Activated CD4-positive, alpha-beta memory T cell treated with anti-CD3 and anti-CD28 coated beads, Interleukin-2, amount 10 ng/mL, durations not matched to agents 7 days and 5 days (primary cell): ENCODE results near the gene ATAD5. TPM values are rescaled to one million over a fixed set of nuclear protein-coding genes. Genes with fewer than 3 reads are reported as not detected.

Source experiments
- CTCF ChIA-PET: fragments of 350-600 bp; sonication (Branson Sonifier 250); formaldehyde crosslinking; loops from one replicate; lab custom pipeline; 2021; ENCODE audit warnings: antibody characterized with exemption, inconsistent platforms; lab: Charles Lee
- POLR2A ChIA-PET: fragments of 350-600 bp; sonication (Branson Sonifier 250); formaldehyde crosslinking; loops from one replicate; lab custom pipeline; 2021; ENCODE audit warnings: antibody characterized with exemption; lab: Charles Lee
- DNase-seq: peaks from one replicate; pipeline ENCODE4 v3.0.0-alpha.2; 2020
- H3K27ac Mint-ChIP-seq: one replicate; pipeline ENCODE4 v1.8.0; 2021; ENCODE audit warnings: mild to moderate bottlenecking, mixed read lengths
- H3K27me3 Mint-ChIP-seq: one replicate; pipeline ENCODE4 v1.8.0; 2021; ENCODE audit warnings: mixed read lengths
- H3K36me3 Mint-ChIP-seq: one replicate; pipeline ENCODE4 v1.8.0; 2021; ENCODE audit warnings: low read depth, mixed read lengths
- H3K4me1 Mint-ChIP-seq: one replicate; pipeline ENCODE4 v1.8.0; 2021; ENCODE audit warnings: mixed read lengths
- H3K4me3 Mint-ChIP-seq: one replicate; pipeline ENCODE4 v1.8.0; 2021; ENCODE audit warnings: mild to moderate bottlenecking, mixed read lengths
- H3K9me3 Mint-ChIP-seq: one replicate; pipeline ENCODE4 v1.8.0; 2021; ENCODE audit warnings: mixed read lengths
- total RNA-seq, 2 experiments: library from RNA; stranded (reverse); gene quantifications; one replicate each; pipeline ENCODE4 v1.2.3, GENCODE V29; 2021

The ATAD5 gene
- total RNA-seq, 2 experiments from 2014 or later, result 24.0 to 26.7 TPM

GRCh38 chr17:30824356-30825145, 7.2 kb upstream of the ATAD5 start, which contains the start of gene CRLF3:
Gene CRLF3, minus strand, starts transcription at chr17:30824692. Its CDS starts 41 bp downstream, at chr17:30824651.
- H3K9me3 Mint-ChIP-seq, result no peaks in the 10 kb centered on the region
- no peaks in the 10 kb centered on the region for H3K27me3 Mint-ChIP-seq
- peak within 1 kb of the TSS; percentile 74 for H3K27ac Mint-ChIP-seq
- DNase-seq, result peak; percentile 93
- H3K4me3 Mint-ChIP-seq, result peak within 1 kb of the TSS; percentile 94
- ChIA-PET POLR2A (interaction anchor here (0.9 to 8.6 kb wide), 16 partner anchors 8 to 534 kb away, joined by 3 to 256 read pairs (median 4); partner anchors contain the start of genes ATAD5 and TEFM), CTCF (interaction anchor here (0.6 to 8.7 kb wide), 16 partner anchors 7 to 1302 kb away, joined by 3 to 185 read pairs (median 5); partner anchors contain the start of genes ATAD5 and GOSR1)
- peaks cover 18% of the 10 kb centered on the region for H3K36me3 Mint-ChIP-seq
- H3K4me1 Mint-ChIP-seq, result peaks cover 42% of the 10 kb centered on the region

- Mint-ChIP-seq H3K9me3 (no peaks in the 10 kb centered on the region), H3K4me1 (peaks cover 32% of the 10 kb centered on the region), H3K36me3 (peaks cover 9% of the 10 kb centered on the region), H3K27me3 (no peaks in the 10 kb centered on the region), H3K4me3 (no peak overlapping the region), H3K27ac (no peak overlapping the region)
- CTCF ChIA-PET, result interaction anchor here (0.6 to 8.7 kb wide), 3 partner anchors 9 to 455 kb away, joined by 3 to 185 read pairs (median 4); no protein-coding TSS in a partner anchor
- no peak for DNase-seq
- POLR2A ChIA-PET, result interaction anchor here (1.4 to 8.6 kb wide), 2 partner anchors 17 to 23 kb away, joined by 3 to 256 read pairs; no protein-coding TSS in a partner anchor
These were observed 4.7 kb upstream of the ATAD5 start for GRCh38 chr17:30827082-30827481.

GRCh38 chr17:30829022-30829421, 2.7 kb upstream of the ATAD5 start:
- ChIA-PET CTCF (no interaction called here), POLR2A (no interaction called here)
- Mint-ChIP-seq H3K9me3 (no peaks in the 10 kb centered on the region), H3K36me3 (peaks cover 7% of the 10 kb centered on the region), H3K4me3 (no peak overlapping the region), H3K4me1 (peaks cover 40% of the 10 kb centered on the region), H3K27me3 (no peaks in the 10 kb centered on the region), H3K27ac (no peak overlapping the region)
- DNase-seq, result no peak

GRCh38 chr17:30831257-30831656, 509 bp upstream of the ATAD5 start:
- Mint-ChIP-seq H3K27me3 (no peaks in the 10 kb centered on the region), H3K9me3 (no peaks in the 10 kb centered on the region), H3K27ac (peak overlapping the region; percentile 91), H3K4me1 (peaks cover 48% of the 10 kb centered on the region), H3K4me3 (peak overlapping the region; percentile 98), H3K36me3 (peaks cover 24% of the 10 kb centered on the region)
- no peak for DNase-seq
- POLR2A ChIA-PET, result interaction anchor here (1.0 to 3.8 kb wide), 9 partner anchors 8 to 99 kb away, joined by 3 to 39 read pairs (median 3); partner anchors contain the start of gene CRLF3
- CTCF ChIA-PET, result interaction anchor here (1.0 to 1.4 kb wide), 4 partner anchors 8 to 354 kb away, joined by 3 to 5 read pairs (median 4); partner anchors contain the start of gene GOSR1

GRCh38 chr17:30832438-30833124, 815 bp downstream of the ATAD5 start:
- peaks cover 33% of the 10 kb centered on the region for H3K36me3 Mint-ChIP-seq
- H3K9me3 Mint-ChIP-seq, result no peaks in the 10 kb centered on the region
- H3K27me3 Mint-ChIP-seq, result no peaks in the 10 kb centered on the region
- H3K27ac Mint-ChIP-seq, result peak overlapping the region; percentile 91
- H3K4me3 Mint-ChIP-seq, result peak overlapping the region; percentile 98
- peaks cover 48% of the 10 kb centered on the region for H3K4me1 Mint-ChIP-seq
- ChIA-PET POLR2A (interaction anchor here (0.6 to 3.8 kb wide), 15 partner anchors 8 to 138 kb away, joined by 3 to 39 read pairs (median 3); partner anchors contain the start of genes CRLF3 and RNF135), CTCF (interaction anchor here (1.0 to 1.4 kb wide), 5 partner anchors 8 to 23 kb away, joined by 3 to 5 read pairs (median 4); partner anchors contain the start of gene CRLF3)
- DNase-seq, result no peak

GRCh38 chr17:30838202-30838807, 6.5 kb downstream of the ATAD5 start:
- POLR2A ChIA-PET, result interaction anchor here (0.6 kb wide), 1 partner anchor 59 kb away, joined by 3 read pairs; no protein-coding TSS in a partner anchor

GRCh38 chr17:30840771-30841170, 9.0 kb downstream of the ATAD5 start:
- Mint-ChIP-seq H3K36me3 (peaks cover 51% of the 10 kb centered on the region), H3K4me1 (peaks cover 2% of the 10 kb centered on the region), H3K27me3 (no peaks in the 10 kb centered on the region), H3K9me3 (no peaks in the 10 kb centered on the region), H3K4me3 (no peak overlapping the region), H3K27ac (no peak overlapping the region)
- CTCF ChIA-PET, result no interaction called here
- no peak for DNase-seq
- POLR2A ChIA-PET, result interaction anchor here (0.8 kb wide), 1 partner anchor 9 kb away, joined by 4 read pairs; the partner anchor contains the start of gene ATAD5

More at GRCh38 chr17:30838202-30838807, 6.5 kb downstream of the ATAD5 start:
- Mint-ChIP-seq H3K36me3 (peaks cover 59% of the 10 kb centered on the region), H3K27ac (no peak overlapping the region), H3K4me3 (no peak overlapping the region), H3K4me1 (peaks cover 21% of the 10 kb centered on the region), H3K9me3 (no peaks in the 10 kb centered on the region), H3K27me3 (no peaks in the 10 kb centered on the region)
- CTCF ChIA-PET, result interaction anchor here (1.2 to 1.4 kb wide), 2 partner anchors 12 to 33 kb away, joined by 3 read pairs; no protein-coding TSS in a partner anchor
- no peak for DNase-seq

GRCh38 chr17:30848021-30848420, 16.3 kb downstream of the ATAD5 start:
- Mint-ChIP-seq H3K36me3 (peaks cover 40% of the 10 kb centered on the region), H3K4me1 (no peaks in the 10 kb centered on the region), H3K27me3 (no peaks in the 10 kb centered on the region), H3K4me3 (no peak overlapping the region), H3K27ac (no peak overlapping the region), H3K9me3 (no peaks in the 10 kb centered on the region)
- ChIA-PET POLR2A (no interaction called here), CTCF (no interaction called here)
- no peak for DNase-seq

- CTCF ChIA-PET, result interaction anchor here (1.0 kb wide), 1 partner anchor 21 kb away, joined by 3 read pairs; no protein-coding TSS in a partner anchor
- no peaks in the 10 kb centered on the region for H3K27me3 Mint-ChIP-seq
- DNase-seq, result no peak
- H3K4me1 Mint-ChIP-seq, result no peaks in the 10 kb centered on the region
- POLR2A ChIA-PET, result no interaction called here
- H3K27ac Mint-ChIP-seq, result no peak overlapping the region
- H3K9me3 Mint-ChIP-seq, result no peaks in the 10 kb centered on the region
- peaks cover 51% of the 10 kb centered on the region for H3K36me3 Mint-ChIP-seq
- no peak overlapping the region for H3K4me3 Mint-ChIP-seq
These were observed 22.4 kb downstream of the ATAD5 start for GRCh38 chr17:30854146-30854545.

- ChIA-PET CTCF (interaction anchor here (0.6 kb wide), 1 partner anchor 66 kb away, joined by 4 read pairs; no protein-coding TSS in a partner anchor), POLR2A (interaction anchor here (0.8 to 1.3 kb wide), 2 partner anchors 26 to 46 kb away, joined by 3 read pairs; partner anchors contain the start of gene ATAD5)
- no peak overlapping the region for H3K4me3 Mint-ChIP-seq
- peaks cover 49% of the 10 kb centered on the region for H3K36me3 Mint-ChIP-seq
- H3K27me3 Mint-ChIP-seq, result no peaks in the 10 kb centered on the region
- no peaks in the 10 kb centered on the region for H3K4me1 Mint-ChIP-seq
- H3K9me3 Mint-ChIP-seq, result no peaks in the 10 kb centered on the region
- H3K27ac Mint-ChIP-seq, result no peak overlapping the region
- DNase-seq, result no peak
These were observed 26.9 kb downstream of the ATAD5 start for GRCh38 chr17:30858556-30859250.

- no peak overlapping the region for H3K27ac Mint-ChIP-seq
- CTCF ChIA-PET, result no interaction called here
These were observed 32.9 kb downstream of the ATAD5 start for GRCh38 chr17:30864636-30865035.

More at GRCh38 chr17:30864636-30865035, 32.9 kb downstream of the ATAD5 start:
- Mint-ChIP-seq H3K36me3 (peaks cover 40% of the 10 kb centered on the region), H3K27me3 (no peaks in the 10 kb centered on the region), H3K9me3 (no peaks in the 10 kb centered on the region), H3K4me3 (no peak overlapping the region), H3K4me1 (no peaks in the 10 kb centered on the region)
- DNase-seq, result no peak
- POLR2A ChIA-PET, result no interaction called here
